Hematopoietic multipotent progenitor cell treated with erythropoietin and hydrocortisone succinate and interleukin-3 and kit ligand, for 15 days (in vitro differentiated cells): ENCODE data around the gene PARD6B.
"Not testable (repeated sequence)": the region's sequence is repeated elsewhere in the genome, so short reads cannot be mapped to it uniquely, and the experiment has no call there.

ENCODE experiments used
- DNase-seq: peaks from one replicate; pipeline ENCODE4 v3.0.0-alpha.2; 2015; ENCODE audit warnings: low spot score

Gene PARD6B

DNA sequence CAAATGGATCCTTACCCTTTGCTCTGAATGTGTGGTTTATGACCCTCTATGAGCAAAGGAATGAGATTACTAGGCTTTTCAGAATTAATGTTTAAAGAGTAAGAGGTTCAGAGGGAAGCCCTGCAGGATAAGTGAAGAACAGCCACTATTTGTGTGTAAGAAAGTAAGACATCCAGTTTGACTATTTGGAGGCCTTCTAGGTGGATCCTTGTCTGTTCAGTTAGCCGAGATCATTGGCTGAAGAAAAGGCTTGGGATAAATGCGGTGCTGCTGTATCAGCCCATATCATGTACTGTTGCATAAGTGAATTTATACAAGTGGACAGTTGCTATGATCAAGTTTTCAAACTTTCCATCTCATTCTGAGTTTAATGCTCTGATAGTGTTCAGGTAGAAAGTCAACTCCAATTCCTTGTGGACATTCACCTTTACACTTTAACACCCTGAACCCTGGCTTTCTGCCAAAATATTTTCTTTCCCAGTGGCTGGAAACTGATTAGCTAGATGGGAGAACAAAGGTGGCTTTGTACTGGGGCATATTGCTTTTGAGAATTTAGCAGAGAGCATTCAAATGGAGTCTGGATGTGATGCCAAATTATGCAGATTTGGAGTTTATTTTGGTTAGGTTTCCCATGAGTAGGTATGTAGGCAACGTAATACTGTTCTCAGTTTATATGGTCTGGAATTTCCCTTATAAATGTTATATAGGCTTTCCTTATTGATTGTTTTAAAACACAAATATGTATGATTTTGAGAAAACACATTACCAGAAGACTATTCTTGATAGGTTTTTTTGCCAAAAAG, 15.0 kb downstream of the PARD6B start:
- no peak for DNase-seq

DNA sequence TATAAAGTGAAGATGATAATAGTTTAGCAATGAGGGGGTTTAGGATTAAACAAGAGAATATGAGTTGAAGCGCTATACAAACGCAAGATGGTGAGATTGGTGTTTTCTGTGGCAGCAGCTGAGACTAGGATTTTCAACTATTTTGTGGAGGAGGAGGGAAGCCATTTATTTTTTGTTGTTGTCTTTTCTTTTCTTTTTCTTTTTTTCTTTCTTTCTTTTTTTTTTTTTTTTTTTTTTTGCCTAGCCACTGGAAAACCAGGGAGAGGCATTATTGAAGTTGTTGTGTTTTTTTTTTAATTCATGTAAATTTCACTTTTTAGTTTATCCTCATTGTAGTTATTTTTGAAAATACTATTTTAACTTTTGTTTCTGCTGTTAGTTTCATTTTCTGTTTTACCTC, 15.9 kb downstream of the PARD6B start:
- DNase-seq = no peak

DNA sequence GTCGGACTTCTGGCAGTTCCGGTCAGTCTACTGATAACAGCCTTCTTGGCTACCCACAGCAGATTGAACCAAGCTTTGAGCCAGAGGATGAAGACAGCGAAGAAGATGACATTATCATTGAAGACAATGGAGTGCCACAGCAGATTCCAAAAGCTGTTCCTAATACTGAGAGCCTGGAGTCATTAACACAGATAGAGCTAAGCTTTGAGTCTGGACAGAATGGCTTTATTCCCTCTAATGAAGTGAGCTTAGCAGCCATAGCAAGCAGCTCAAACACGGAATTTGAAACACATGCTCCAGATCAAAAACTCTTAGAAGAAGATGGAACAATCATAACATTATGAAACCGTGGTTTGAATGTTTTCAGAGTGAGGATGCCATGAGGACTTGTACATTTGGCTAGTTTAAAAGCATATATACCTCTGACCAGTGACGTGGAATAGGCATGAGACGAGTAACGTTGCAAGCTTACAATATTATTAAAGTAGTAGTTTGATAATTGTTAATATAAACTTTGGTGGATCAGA, 18.8 kb downstream of the PARD6B start:
- no peak for DNase-seq

DNA sequence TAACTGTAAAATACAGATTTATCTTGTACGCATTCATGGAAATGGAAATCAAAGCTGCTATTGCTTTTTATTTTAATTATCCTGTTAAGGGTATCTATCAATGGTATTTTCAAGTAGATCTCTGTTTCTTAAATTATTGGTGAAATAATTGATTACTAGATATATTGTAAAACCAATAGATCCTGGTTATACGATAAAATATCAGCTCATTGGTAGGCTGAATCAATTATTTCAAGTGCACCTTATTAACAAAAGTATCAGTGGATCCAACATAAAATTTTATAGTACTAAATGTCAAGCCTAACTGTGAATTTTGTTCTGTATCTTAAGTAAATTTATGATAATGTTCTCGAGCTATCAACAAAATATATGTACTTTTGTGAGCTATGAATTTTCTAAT, 21.8 kb downstream of the PARD6B start:
- DNase-seq = no peak

DNA sequence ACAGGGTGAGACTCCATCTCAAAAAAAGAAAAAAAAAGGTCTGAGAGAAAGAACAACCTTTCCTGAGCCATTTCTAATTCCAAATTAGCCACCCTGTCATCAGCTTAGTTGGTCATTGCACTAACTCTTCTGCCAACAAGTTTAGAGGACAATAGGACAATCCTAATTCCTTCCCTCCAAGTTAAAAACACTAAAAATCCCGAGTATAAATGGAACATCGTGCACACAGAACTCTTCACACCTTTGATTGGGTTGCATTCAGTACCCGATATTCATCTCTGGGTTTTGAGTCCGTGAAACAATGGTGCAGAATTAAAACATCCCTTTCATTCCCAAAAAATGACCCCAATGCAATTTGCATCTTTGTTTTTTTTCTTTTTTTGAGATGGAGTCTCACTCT, 23.0 kb downstream of the PARD6B start:
- DNase-seq = no peak

DNA sequence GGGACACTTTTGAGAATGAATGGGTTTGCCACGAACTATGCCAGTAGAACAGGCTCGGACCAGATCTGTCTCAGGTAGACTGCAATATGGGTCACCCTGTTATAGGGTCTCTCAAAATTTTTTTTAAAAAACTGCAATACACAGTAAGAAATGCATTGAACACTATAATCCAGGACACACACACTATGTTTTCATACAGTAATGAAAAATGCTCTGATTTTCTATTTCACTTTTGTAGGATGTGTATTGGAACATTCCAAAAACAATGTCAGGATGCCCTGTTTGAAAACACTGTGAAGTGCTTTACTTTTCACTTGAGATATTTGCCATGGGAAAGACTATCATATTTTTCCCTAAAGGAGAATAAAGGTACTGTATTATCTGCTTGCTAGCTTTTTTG, 25.1 kb downstream of the PARD6B start:
- no peak for DNase-seq

DNA sequence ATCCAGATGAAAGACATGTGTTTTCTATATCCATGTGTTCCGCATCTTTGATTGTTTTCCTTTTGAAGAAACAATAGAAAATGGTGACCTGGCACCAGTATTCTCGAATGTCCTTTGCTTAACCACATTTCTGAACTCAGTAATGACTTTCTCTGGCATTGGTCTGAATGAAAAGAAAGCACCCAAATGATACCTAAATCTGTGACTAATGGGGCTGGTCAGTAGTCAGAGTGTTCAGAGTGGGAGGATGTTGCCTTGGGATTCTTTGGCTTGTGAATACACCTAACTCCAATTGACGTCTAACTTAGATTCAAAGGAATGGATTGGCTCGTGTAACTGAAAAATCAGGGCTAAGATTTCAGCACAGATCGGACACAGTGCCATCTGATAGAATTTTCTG, 27.1 kb downstream of the PARD6B start:
- no peak for DNase-seq

DNA sequence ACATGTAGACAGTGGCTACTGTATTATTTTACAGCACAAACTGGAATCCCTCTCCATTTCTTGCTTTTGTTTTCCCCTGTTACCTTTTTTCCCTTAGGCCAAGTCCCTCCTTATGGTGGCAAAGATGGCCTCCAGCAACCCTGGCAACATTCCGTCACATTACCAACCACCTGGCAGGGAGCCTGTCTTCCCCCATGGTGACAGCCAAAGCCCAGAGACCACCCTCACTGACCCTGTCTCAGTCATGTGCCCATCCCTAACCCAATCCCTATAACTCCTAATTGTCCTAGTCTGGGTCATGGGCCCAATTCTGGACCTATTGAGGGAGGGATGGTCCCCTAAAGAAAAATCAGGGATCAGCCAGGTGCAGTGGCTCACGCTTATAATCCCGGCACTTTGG, 27.6 kb downstream of the PARD6B start:
- DNase-seq = no peak

DNA sequence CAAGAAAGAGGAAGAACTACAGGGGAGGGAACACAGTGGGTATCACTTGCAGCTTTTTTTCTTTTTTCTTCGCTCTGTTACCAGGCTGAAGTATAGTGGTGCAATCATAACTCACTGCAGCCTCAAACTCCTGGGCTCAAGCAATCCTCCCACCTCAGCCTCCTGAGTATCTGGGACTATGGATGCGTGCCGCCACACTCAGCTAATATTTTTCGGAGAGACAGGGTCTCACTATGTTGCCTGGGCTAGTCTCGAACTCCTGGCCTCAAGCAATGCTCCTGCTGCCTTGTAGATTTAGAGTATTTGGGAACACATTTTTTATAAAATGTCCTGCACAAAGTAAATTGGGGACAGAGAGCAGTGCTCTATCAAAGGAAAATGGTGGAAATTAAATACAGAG, 28.3 kb downstream of the PARD6B start:
- DNase-seq = no peak

DNA sequence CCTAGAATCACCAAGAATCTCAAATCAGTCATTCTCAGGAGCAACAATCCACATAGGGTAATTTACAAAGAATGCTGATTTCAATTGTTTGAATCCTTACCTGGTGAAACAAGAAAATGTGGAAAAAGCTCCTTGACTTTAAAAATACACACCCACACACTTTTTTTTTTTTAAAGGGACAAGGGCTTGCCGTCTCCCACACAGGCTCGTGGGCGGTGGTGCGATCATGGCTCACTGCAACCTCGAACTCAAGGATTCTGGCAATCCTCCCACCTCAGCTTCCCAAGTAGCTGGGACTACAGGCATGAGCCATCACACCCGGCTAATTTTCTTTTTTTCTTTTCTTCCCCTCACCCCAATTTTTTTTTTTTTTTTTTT, 30.7 kb downstream of the PARD6B start:
- DNase-seq = no peak

DNA sequence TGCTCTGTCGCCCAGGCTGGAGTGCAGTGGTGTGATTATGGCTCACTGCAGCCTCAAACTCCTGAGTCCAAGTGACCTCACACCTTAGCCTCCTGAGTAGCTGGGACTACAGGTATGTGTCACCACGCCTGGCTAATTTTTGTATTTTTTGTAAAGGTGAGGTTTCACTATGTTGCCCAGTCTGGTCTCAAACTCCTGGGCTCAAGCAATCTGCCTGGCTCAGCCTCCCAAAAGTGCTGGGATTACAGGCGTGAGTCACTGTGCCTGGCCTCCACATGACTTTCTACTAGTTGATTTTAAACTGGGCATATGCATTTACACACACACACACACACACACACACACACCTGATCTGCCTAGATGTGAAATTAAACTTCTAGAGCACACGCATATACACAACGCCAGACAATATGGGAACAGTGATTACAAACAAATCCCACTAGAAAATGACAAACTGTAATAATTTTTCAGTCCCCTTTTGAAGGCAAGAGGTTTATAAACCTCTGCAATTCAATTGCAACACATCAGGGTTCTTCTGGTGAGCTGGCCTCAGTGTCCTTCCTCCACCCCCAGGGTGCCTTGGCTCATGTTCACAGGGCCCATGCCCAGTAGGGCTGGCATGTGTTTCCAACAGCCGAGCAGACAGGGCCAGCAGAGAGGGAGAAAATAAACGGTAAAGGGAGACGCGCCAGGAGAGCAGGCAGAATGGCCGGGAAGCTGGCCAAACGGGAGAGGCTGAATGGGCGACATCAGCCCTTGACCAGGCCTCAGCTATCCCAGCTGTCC, 31.2 kb downstream of the PARD6B start:
- DNase-seq = no peak

DNA sequence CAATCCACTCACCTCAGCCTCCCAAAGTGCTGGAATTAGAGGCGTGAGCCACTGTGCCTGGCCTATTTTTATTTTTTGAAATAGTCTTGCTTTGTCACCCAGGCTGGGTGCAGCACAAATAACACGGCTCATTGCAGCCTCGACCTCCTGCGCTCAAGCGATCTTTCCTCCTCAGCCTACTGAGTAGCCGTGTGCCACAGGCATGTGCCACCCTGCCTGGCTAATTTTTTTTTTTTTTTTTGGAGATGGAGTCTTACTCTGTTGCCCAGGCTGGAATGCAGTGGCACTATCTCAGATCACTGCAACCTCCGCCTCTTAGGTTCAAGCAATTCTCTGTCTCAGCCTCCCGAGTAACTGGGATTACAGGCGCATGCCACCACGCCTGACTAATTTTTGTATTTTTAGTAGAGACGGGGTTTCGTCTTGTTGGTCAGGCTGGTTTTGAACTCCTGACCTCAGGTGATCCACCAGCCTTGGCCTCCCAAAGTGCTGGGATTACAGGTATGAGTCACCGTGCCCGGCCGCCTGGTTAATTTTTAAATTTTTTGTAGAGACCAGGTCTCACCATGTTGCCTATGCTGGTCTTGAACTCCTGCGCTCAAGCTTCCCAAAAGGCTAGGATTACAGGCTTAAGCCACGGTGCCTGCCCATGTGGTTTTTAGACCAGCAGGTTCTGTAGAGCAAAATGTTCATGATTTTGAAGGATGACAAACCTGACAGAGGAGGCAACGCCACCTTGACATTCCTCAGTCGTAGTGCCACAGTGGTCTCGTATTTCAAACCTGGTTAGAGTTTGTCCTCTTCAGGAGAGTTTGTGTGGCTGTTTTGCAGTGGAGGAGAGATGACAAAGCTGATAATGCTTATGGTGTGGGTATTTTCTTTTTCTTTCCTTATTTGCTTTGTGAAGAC, 32.4 kb downstream of the PARD6B start:
- not testable (repeated sequence) for DNase-seq

DNA sequence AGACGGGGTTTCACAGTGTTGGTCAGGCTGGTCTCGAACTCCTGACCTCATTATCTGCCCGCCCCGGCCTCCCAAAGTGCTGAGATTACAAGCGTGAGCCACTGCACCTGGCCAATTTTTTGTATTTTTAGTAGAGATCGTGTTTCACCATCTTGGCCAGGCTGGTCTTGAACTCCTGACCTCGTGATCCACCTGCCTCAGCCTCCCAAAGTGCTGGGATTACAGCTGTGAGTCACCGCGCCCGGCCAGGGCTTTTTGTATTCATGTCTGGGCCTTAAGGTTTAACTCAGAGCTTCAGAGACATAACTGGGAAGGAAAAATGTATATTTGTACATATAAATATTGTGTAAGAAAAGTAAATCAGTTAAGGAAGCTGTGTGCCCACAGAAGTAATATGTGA, 33.9 kb downstream of the PARD6B start:
- not testable (repeated sequence) for DNase-seq

DNA sequence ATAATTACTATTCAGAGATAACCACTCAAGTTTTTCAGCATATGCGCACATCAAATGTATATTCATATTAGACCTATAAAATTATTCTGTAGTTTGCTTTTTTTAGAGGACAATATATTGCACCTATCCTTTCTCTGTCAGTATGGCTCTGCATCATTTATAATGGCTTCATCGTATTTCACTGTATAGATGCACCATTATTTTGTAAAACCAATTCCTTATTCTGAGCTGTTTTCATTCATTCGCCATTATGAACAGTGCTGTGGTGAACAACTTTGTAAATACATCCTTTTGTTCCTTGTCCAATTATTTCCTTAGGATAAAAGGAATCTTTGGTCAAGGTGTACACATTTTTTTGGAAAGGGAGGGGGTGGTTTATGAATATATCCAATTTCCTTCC, 34.3 kb downstream of the PARD6B start:
- DNase-seq = no peak

DNA sequence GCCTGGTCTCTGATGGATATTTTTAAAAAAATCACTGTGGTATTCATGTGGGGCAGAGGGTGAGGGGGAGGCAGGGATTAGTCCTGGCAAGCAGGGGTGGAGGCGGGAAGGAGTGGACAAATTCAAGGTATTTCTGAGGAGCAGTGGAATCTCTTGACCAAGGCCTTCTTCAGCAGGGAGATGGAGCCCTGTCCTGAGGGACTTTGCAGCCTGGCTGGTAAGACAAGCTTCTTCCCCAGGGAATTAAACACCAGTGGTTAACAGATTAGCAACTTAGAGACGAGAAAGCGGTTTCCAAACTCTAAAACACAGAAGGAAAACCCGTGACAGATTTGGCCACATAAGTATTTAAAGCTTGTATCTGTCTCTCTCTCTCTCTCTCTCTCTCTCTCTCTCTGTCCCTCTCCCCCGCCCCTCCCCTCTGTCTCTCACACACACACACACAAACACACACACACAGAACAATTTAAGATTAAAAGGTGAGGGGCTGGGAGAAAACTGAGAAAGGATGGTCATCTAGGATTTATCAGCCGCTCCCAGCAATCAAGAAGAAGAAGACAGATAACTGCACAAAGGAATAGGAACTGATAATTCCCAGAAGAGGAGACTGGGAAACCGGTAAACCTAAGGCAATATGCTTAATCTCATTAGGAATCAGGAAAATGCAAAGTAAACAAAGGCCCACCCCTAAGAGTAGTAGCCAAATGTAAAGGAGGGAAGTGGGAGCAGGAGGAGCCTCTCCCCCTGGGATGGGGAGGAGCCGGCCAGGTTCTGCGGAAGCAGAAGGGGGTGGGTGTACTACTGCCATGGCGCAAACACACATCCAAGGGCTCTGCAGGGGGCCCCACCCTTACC, 35.8 kb downstream of the PARD6B start:
- not testable (repeated sequence) for DNase-seq

DNA sequence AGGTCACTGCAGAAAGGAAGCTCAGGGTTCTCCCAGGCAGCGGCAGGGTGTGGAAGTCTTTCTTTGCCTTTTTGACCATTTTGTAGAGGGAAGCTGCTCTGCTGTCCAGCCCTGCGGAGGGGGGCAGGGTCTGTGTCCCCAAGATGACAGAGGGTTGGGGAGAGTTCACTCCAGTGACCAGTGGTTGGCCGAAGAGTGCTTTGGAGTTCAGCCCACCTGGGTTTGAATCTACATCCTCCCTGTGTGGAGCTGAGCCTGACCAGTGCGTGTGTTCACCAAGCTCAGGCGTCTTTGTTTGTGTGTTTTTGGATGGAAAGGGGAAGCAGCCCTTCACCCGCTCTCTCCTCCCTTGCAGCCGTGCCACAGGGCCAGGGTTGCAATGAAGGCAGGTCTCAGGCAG, 37.6 kb downstream of the PARD6B start:
- DNase-seq = not testable (repeated sequence)

DNA sequence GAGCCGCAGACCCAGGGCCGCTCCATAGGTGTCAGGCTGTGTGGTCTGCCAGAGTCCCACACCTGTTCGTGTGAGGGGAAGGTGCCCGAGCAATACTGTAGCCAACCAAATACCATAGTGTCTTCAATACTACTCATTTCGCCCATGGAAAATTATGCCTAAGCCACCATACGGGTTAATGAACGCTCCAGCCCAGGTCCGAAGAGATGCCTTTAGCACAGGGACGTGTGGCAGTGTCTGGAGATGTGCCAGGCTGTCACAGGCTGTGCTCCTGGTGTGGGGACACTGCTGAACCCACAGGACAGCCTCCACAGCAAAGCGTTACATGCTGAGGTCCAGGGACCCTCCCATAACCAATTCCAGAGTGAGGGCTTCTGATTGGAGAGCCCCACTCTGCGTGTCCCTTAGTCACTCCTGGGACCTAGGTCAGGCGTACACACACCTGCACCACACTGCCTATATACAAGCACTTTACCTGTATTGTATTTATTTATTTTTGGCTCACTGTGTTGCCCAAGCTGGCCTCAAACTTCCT, 38.2 kb downstream of the PARD6B start:
- not testable (repeated sequence) for DNase-seq

DNA sequence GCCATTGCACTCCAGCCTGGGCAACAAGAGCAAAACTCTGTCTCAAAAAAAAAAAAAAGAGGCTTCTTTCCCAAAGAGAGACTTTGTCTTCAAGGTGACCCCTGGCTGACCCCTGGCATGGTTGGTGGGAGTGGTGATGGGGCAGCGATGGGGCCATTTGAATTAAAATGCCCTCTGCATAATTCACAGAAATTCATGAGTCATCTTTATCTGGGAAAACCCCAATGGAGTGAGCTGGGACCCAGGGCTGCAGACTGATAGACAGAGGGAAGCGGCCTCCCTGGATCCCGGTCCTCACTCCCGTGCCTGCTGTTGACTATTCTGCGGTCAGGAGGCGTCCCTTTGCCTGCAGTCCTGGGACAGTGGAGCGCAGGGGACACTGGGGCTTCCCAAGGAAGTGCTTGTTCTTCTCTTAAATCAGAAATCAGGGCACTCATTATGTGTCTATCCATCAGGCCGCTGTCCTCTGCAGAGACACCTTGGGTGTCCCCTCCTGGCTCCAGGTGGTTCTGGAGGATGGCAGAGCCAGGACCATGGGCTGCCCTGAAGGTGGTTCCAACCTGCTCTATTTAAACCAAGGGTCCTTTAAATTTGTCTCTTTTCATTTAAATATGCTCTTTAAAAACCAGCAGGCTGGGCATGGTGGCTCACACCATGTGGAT, 40.2 kb downstream of the PARD6B start:
- not testable (repeated sequence) for DNase-seq

DNA sequence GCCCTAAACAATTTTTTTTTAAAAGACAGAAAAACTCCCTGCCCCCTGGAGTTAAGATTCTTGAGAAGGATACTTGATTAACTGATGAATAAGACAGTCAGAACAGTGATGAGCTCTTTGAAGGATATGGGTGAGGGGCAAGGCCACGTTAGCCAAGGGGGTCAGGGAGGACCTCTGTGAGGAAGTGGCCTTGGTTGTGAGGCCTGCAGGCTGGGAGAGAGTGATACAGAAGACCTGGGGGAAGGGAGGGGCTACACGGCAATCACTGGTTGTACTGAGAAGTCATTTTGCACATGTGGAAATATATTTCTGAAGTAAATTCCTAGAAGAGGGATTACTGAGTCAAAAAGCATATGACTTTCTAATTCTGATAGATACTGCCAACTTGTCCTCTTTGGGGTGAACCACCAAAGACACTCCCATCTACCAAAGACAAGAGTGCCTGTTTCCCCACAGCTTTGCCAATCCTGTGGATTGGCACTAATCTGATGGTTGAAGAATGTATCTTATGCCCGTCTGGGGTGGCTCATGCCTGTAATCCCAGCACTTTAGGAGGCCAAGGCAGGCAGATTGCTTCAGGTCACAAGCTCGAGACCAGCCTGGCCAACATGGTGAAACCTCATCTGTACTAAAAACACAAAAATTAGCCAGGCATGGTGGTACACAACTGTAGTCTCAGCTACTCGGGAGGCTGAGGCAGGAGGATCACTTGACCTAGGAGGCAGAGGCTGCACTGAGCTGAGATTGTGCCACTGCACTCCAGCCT, 41.2 kb downstream of the PARD6B start:
- DNase-seq = no peak

DNA sequence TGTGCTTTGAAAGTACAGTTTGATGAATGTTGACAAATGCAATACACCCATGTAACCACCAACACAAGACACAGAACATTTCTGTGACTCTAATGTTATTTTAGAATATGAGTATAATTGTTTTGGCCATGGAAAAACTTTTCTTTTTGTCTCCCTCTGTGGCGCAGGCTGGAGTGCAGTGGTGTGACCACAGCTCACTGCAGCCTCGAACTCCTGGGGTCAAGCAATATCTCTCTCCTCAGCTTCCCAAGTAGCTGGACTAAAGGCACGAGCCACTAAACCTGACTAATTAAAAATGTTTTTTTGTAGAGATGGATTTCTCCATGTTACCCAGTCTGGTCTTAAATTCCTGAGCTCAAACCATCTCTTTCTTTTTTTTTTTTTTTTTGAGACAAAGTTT, 43.1 kb downstream of the PARD6B start:
- DNase-seq = no peak
